ENCODE results near the gene NCBP2L.

GRCh38 chrX:107831071-107831730, 53.7 kb downstream of the NCBP2L start:
- no peak for TF ChIP-seq CTCF (IDR thresholded peaks at IDR 0.05; ENCODE audit: low read depth, low read length, missing input control)
- TF ChIP-seq JUND (IDR thresholded peaks at IDR 0.05) = no peak
- no peak for TF ChIP-seq HNF4G (IDR thresholded peaks at IDR 0.05)
- no peak for TF ChIP-seq YY1 (IDR thresholded peaks at IDR 0.05)
- TF ChIP-seq RXRA (IDR thresholded peaks at IDR 0.05) = no peak
- no peak for TF ChIP-seq RAD21 (IDR thresholded peaks at IDR 0.05)
- no peak for TF ChIP-seq SP1 (IDR thresholded peaks at IDR 0.05)
- no peak for TF ChIP-seq ATF3 (IDR thresholded peaks at IDR 0.05)
- no peak for TF ChIP-seq MAX (IDR thresholded peaks at IDR 0.05)
- no peak for TF ChIP-seq TAF1 (conservative IDR thresholded peaks at IDR 0.05)

Data from liver (tissue), 3 donors.